GM12878 (cell line): ENCODE results near the gene LAMA5. TPM values are rescaled to one million over a fixed set of nuclear protein-coding genes. Genes with fewer than 3 reads are reported as not detected.

Experiments
- ATAC-seq: fragments of 200-7000 bp; cut with Tn5 transposase; 3 replicates; pipeline ENCODE4 v1.9.1; 2020; ENCODE audit warnings: mild to moderate bottlenecking, moderate library complexity
- BruUV-seq: library from RNA; stranded (reverse); fragments of 400-500 nt; replicated peaks from 2 replicates; lab custom pipeline; 2021; lab: Mats Ljungman, UMichigan
- CTCF ChIA-PET: fragments of 300-600 bp; sonication (Branson Sonifier 250); formaldehyde crosslinking; extraction: SDS; loops from one replicate; lab custom pipeline; 2021; ENCODE audit warnings: inconsistent platforms; lab: Yijun Ruan, JAX
- POLR2A ChIA-PET: fragments of 350-600 bp; formaldehyde crosslinking; extraction: SDS; loops from one replicate; lab custom pipeline; 2021; ENCODE audit warnings: inconsistent platforms; lab: Charles Lee
- RAD21 ChIA-PET: fragments of 300-600 bp; sonication (Branson Sonifier 250); formaldehyde crosslinking; loops from one replicate; lab custom pipeline; 2023; ENCODE audit warnings: antibody characterized with exemption; ENCODE audit not compliant: unreplicated experiment; lab: Charles Lee
- SMC1A ChIA-PET: fragments of 300-600 bp; sonication (Branson Sonifier 250); formaldehyde crosslinking; loops from one replicate; lab custom pipeline; 2023; ENCODE audit not compliant: unreplicated experiment, uncharacterized antibody; lab: Charles Lee
- DNase-seq: peaks from one replicate; pipeline ENCODE4 v3.0.0-alpha.2; 2011; ENCODE audit warnings: low read depth, low spot score
- FAIRE-seq: peaks from 3 replicates; lab custom pipeline; 2011; peaks lifted over from hg19 to GRCh38; lab: Jason Lieb, UNC
- H2AFZ ChIP-seq: 2 replicates; pipeline ENCODE4 v1.6.0; 2011; ENCODE audit warnings: low read depth, low read length, control low read depth; ENCODE audit not compliant: control insufficient read depth
- H3K27ac ChIP-seq: 2 replicates; pipeline ENCODE4 v1.5.1; 2011; ENCODE audit warnings: control low read depth; ENCODE audit not compliant: control insufficient read depth, insufficient read depth
- H3K27me3 ChIP-seq, 2 experiments: replicated peaks in 1 of 2; 2 replicates each; pipeline versions ENCODE4 v1.6.0 to v1.6.1; 2011; ENCODE audit warnings: low read length in 1 of 2; ENCODE audit not compliant: control insufficient read depth in 2 of 2, insufficient read depth in 2 of 2
- H3K36me3 ChIP-seq, 2 experiments: 2 replicates each; pipeline ENCODE4 v1.5.1; 2011; ENCODE audit warnings: low read length in 1 of 2; ENCODE audit not compliant: control insufficient read depth in 2 of 2, insufficient read depth in 2 of 2
- H3K4me1 ChIP-seq: 2 replicates; pipeline ENCODE4 v1.6.1; 2011; ENCODE audit warnings: mild to moderate bottlenecking, low read length, moderate library complexity, mixed read lengths; ENCODE audit not compliant: control insufficient read depth, insufficient read depth
- H3K4me2 ChIP-seq: 2 replicates; pipeline ENCODE4 v1.6.0; 2011; ENCODE audit warnings: control low read depth; ENCODE audit not compliant: control insufficient read depth, insufficient read depth
- H3K4me3 ChIP-seq: fragments of 200-600 bp; sonication (generic); 2 replicates; pipeline ENCODE4 v1.5.1; 2016
- H3K79me2 ChIP-seq: 2 replicates; pipeline ENCODE4 v1.6.0; 2011; ENCODE audit warnings: low read length; ENCODE audit not compliant: control insufficient read depth, insufficient read depth
- H3K9ac ChIP-seq: 2 replicates; pipeline ENCODE4 v1.8.0; 2011; ENCODE audit warnings: low read length, control low read depth, mixed read lengths; ENCODE audit not compliant: control insufficient read depth, insufficient read depth
- H3K9me3 ChIP-seq: replicated peaks from 3 replicates; pipeline ENCODE4 v1.5.1; 2011; ENCODE audit warnings: mild to moderate bottlenecking, low read length; ENCODE audit not compliant: control insufficient read depth, insufficient read depth
- H4K20me1 ChIP-seq: 2 replicates; pipeline ENCODE4 v1.6.0; 2011; ENCODE audit not compliant: control insufficient read depth, insufficient read depth
- BHLHE40 ChIP-seq, 2 experiments: fragments of 450-650 bp in 1 of 2; IDR thresholded peaks; 2 replicates each; pipeline ENCODE4 v1.6.1; 2011 to 2017; ENCODE audit warnings: low read depth in 2 of 2, borderline replicate concordance in 1 of 2, improper control_type of control experiment in 1 of 2, low read length in 1 of 2, mild to moderate bottlenecking in 1 of 2
- HDAC6 ChIP-seq: fragments of 200-600 bp; sonication (generic); IDR thresholded peaks from one replicate; pipeline ENCODE4 v1.8.0; 2017; ENCODE audit warnings: antibody characterized with exemption; ENCODE audit not compliant: unreplicated experiment
- MEF2A ChIP-seq: IDR thresholded peaks from 2 replicates; pipeline ENCODE4 v1.6.1; 2011; ENCODE audit warnings: low read depth, mild to moderate bottlenecking, low read length, moderate library complexity; ENCODE audit not compliant: insufficient read depth
- MTA3 ChIP-seq: IDR thresholded peaks from 2 replicates; pipeline ENCODE4 v1.6.1; 2012; ENCODE audit warnings: low read length, inconsistent platforms, borderline replicate concordance
- NRF1 ChIP-seq: conservative IDR thresholded peaks from 2 replicates; pipeline ENCODE4 v1.6.1; 2011; ENCODE audit warnings: mild to moderate bottlenecking, low read depth, low read length, improper control_type of control experiment
- POU2F2 ChIP-seq: IDR thresholded peaks from 3 replicates; pipeline ENCODE4 v1.6.1; 2011; ENCODE audit warnings: low read depth, mild to moderate bottlenecking, low read length, borderline replicate concordance
- SMARCA5 ChIP-seq: fragments of 450-650 bp; IDR thresholded peaks from 2 replicates; pipeline ENCODE4 v1.6.1; 2017; ENCODE audit warnings: mild to moderate bottlenecking
- ZNF217 ChIP-seq: fragments of 450-650 bp; IDR thresholded peaks from 2 replicates; pipeline ENCODE4 v1.6.1; 2017; ENCODE audit warnings: antibody characterized with exemption, mild to moderate bottlenecking
- WGBS: methylation state at CpG from one replicate; pipeline ENCODE4 v1.1.6; 2016; ENCODE audit warnings: low lambda C conversion rate; ENCODE audit not compliant: insufficient replicate concordance, insufficient coverage; ENCODE audit errors: missing lambda C conversion rate; 5-methylcytosine and 5-hydroxymethylcytosine counted together
- in situ Hi-C: fragments of 300-500 bp; cut with MboI; formaldehyde crosslinking; loops from 9 replicates; pipeline ENCODE4 v1.14.3; 2018; ENCODE audit warnings: mixed read lengths
- intact Hi-C: fragments of 100-400 bp; cut with micrococcal nuclease; formaldehyde crosslinking; loops from one replicate; pipeline ENCODE4 v1.14.2; 2022; ENCODE audit not compliant: unreplicated experiment
- polyA plus RNA-seq, 11 experiments: library from polyadenylated mRNA; depleted of rRNA in 4 of 11; unstranded in 6 of 11; stranded (reverse) in 5 of 11; fragments of >200 nt; fragmentation: Nextera tagmentation in 4 of 11; fragmentation: Illumina TruSeq in 1 of 11; extraction: Ambion mirVana in 4 of 11; extraction: Trizol in 1 of 11; gene quantifications; 1 replicate in 1 of 11; 2 replicates in 10 of 11; pipeline versions ENCODE4 v1.2.1 to v1.2.3, GENCODE V29; 2011 to 2016; ENCODE audit warnings: inconsistent platforms in 2 of 11, missing spikeins in 2 of 11, low read depth in 1 of 11
- total RNA-seq, 4 experiments: library from RNA; depleted of rRNA in 3 of 4; stranded (reverse); fragments of >200 nt in 3 of 4; fragmentation: Illumina TruSeq in 1 of 4; extraction: Trizol in 1 of 4; gene quantifications; 2 replicates each; pipeline versions ENCODE4 v1.2.1 to v1.2.3, GENCODE V29; 2013 to 2021
- TF ChIP-seq, protein P1 (sequence below): fragments of 450-650 bp; formaldehyde crosslinking; IDR thresholded peaks from 2 replicates; pipeline ENCODE4 v1.4.0; 2022; ENCODE audit warnings: mild to moderate bottlenecking, moderate library complexity
- TF ChIP-seq, protein P2 (sequence below): fragments of 450-650 bp; formaldehyde crosslinking; IDR thresholded peaks from 2 replicates; pipeline ENCODE4 v1.4.0; 2020; ENCODE audit warnings: mild to moderate bottlenecking, moderate library complexity

The LAMA5 gene
- total and polyA plus RNA-seq, 10 of the 15 experiments (the other 5 are each of a cell fraction or from before 2014, with no cell fraction given), result 0.09 to 3.1 (median 1.6) TPM; not detected in 3

DNA sequence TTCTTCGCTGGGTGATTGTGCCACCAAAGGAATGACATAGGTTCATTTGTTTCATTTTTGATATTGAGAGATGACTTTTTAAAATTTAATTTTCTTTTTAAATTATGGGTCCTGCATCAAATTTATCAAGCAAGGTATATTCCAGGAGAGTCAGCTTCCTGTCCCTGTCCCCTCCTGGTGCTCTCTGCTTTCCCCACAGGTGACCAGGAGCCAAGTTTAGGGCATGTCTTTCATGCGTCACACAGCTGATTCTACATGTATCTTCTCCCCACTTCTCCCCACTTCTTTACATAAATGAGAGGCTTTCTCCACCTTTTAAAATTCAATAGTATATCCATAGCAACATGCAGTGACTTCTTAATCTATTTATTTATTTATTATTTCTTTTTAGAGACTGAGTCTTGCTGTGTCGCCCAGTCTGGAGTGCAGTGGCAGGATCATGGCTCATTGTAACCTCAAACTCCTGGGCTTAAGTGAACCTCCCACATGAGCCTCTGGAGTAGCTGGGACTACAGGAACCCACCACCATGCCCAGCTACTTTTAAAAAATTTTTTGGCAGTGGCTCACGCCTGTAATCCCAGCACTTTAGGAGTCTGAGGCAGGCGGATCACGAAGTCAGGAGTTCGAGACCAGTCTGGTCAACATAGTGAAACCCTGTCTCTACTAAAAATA is 98.7 kb downstream of the LAMA5 start:
- no peak for FAIRE-seq
- SMC1A ChIA-PET, result no interaction called here
- no TSS peak for BruUV-seq
- Histone ChIP-seq H3K9me3 (no peaks in the 10 kb centered on the region; the same call in 2 of the 3 replicates), H3K9ac (no peak overlapping the region), H3K4me2 (no peak overlapping the region), H3K79me2 (no peaks in the 10 kb centered on the region), H2AFZ (no peak overlapping the region), H3K27me3 (no peaks in the 10 kb centered on the region), H4K20me1 (no peaks in the 10 kb centered on the region), H3K27ac (no peak overlapping the region), H3K36me3 (peaks cover 14% of the 10 kb centered on the region in 2 experiments), H3K4me3 (no peak overlapping the region), H3K4me1 (no peaks in the 10 kb centered on the region)
- 83% methylated on average over 7 of the region's 7 CpGs for WGBS
- in situ Hi-C loops (no loop called here), intact Hi-C loops (no loop called here)
- TF ChIP-seq POU2F2 (no peak), NRF1 (no peak), HDAC6 (no peak), MTA3 (no peak), SMARCA5 (no peak), BHLHE40 (IDR thresholded peaks at IDR 0.05; ENCODE audit: borderline replicate concordance in 1 of 2, low read depth in 2 of 2, low read length in 1 of 2) (no peak), MEF2A (no peak), ZNF217 (no peak)
- TF ChIP-seq, protein P1, sequence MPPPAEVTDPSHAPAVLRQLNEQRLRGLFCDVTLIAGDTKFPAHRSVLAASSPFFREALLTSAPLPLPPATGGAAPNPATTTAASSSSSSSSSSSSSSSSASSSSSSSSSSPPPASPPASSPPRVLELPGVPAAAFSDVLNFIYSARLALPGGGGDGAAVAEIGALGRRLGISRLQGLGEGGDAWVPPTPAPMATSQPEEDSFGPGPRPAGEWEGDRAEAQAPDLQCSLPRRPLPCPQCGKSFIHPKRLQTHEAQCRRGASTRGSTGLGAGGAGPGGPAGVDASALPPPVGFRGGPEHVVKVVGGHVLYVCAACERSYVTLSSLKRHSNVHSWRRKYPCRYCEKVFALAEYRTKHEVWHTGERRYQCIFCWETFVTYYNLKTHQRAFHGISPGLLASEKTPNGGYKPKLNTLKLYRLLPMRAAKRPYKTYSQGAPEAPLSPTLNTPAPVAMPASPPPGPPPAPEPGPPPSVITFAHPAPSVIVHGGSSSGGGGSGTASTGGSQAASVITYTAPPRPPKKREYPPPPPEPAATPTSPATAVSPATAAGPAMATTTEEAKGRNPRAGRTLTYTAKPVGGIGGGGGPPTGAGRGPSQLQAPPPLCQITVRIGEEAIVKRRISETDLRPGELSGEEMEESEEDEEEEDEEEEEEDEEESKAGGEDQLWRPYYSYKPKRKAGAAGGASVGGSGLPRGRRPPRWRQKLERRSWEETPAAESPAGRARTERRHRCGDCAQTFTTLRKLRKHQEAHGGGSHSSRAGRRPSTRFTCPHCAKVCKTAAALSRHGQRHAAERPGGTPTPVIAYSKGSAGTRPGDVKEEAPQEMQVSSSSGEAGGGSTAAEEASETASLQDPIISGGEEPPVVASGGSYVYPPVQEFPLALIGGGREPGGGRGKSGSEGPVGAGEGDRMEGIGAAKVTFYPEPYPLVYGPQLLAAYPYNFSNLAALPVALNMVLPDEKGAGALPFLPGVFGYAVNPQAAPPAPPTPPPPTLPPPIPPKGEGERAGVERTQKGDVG, result no peak
- TF ChIP-seq, protein P2, sequence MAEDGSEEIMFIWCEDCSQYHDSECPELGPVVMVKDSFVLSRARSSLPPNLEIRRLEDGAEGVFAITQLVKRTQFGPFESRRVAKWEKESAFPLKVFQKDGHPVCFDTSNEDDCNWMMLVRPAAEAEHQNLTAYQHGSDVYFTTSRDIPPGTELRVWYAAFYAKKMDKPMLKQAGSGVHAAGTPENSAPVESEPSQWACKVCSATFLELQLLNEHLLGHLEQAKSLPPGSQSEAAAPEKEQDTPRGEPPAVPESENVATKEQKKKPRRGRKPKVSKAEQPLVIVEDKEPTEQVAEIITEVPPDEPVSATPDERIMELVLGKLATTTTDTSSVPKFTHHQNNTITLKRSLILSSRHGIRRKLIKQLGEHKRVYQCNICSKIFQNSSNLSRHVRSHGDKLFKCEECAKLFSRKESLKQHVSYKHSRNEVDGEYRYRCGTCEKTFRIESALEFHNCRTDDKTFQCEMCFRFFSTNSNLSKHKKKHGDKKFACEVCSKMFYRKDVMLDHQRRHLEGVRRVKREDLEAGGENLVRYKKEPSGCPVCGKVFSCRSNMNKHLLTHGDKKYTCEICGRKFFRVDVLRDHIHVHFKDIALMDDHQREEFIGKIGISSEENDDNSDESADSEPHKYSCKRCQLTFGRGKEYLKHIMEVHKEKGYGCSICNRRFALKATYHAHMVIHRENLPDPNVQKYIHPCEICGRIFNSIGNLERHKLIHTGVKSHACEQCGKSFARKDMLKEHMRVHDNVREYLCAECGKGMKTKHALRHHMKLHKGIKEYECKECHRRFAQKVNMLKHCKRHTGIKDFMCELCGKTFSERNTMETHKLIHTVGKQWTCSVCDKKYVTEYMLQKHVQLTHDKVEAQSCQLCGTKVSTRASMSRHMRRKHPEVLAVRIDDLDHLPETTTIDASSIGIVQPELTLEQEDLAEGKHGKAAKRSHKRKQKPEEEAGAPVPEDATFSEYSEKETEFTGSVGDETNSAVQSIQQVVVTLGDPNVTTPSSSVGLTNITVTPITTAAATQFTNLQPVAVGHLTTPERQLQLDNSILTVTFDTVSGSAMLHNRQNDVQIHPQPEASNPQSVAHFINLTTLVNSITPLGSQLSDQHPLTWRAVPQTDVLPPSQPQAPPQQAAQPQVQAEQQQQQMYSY (CRISPR knock-in tag), result no peak
- RAD21 ChIA-PET, result no interaction called here
- DNase-seq, result no peak
- no peak for ATAC-seq
- CTCF ChIA-PET, result no interaction called here
- POLR2A ChIA-PET, result no interaction called here
